IMR-90 (cell line): ENCODE results near the gene YAF2. TPM values are rescaled to one million over a fixed set of nuclear protein-coding genes. Genes with fewer than 3 reads are reported as not detected.
"Not testable (repeated sequence)": the region's sequence is repeated elsewhere in the genome, so short reads cannot be mapped to it uniquely, and the experiment has no call there.

Experiments
- ATAC-seq: fragments of 200-7000 bp; cut with Tn5 transposase; 2 replicates; pipeline ENCODE4 v1.9.1; 2020; ENCODE audit warnings: low read depth, mild to moderate bottlenecking, moderate library complexity
- BruUV-seq: library from RNA; stranded (reverse); fragments of 400-500 nt; replicated peaks from 2 replicates; lab custom pipeline; 2021; lab: Mats Ljungman, UMichigan
- CTCF ChIA-PET: fragments of 300-600 bp; formaldehyde crosslinking; extraction: SDS; loops from one replicate; lab custom pipeline; 2021; ENCODE audit warnings: antibody characterized with exemption; lab: Yijun Ruan, JAX
- POLR2A ChIA-PET: fragments of 300-600 bp; sonication (Branson Sonifier 250); formaldehyde crosslinking; loops from one replicate; lab custom pipeline; 2022; ENCODE audit warnings: antibody characterized with exemption; ENCODE audit not compliant: unreplicated experiment; lab: Charles Lee
- DNase-seq: peaks from one replicate; pipeline ENCODE4 v3.0.0; 2013
- H2AFZ ChIP-seq: replicated peaks from 2 replicates; pipeline ENCODE3; 2013; ENCODE audit warnings: low read length, mild to moderate bottlenecking; ENCODE audit not compliant: poor library complexity
- H2AK5ac ChIP-seq: 2 replicates; pipeline ENCODE4 v1.6.1; 2013; ENCODE audit warnings: low read depth, low read length, inconsistent platforms
- H2AK9ac ChIP-seq: replicated peaks from 2 replicates; pipeline ENCODE3; 2013; ENCODE audit warnings: mild to moderate bottlenecking, low read depth, low read length, moderate library complexity; ENCODE audit not compliant: poor library complexity
- H2BK120ac ChIP-seq: 2 replicates; pipeline ENCODE4 v1.6.1; 2013; ENCODE audit warnings: low read depth, low read length, inconsistent platforms
- H2BK15ac ChIP-seq: 3 replicates; pipeline ENCODE4 v1.6.1; 2013; ENCODE audit warnings: low read depth, low read length, inconsistent platforms
- H2BK20ac ChIP-seq: 2 replicates; pipeline ENCODE4 v1.6.1; 2013; ENCODE audit warnings: low read depth, mild to moderate bottlenecking, inconsistent platforms, low read length, moderate library complexity
- H2BK5ac ChIP-seq: 2 replicates; pipeline ENCODE4 v1.6.1; 2013; ENCODE audit warnings: mild to moderate bottlenecking, low read depth, low read length, inconsistent platforms; ENCODE audit not compliant: poor library complexity, severe bottlenecking
- H3K14ac ChIP-seq: replicated peaks from 2 replicates; pipeline ENCODE4 v1.6.1; 2013; ENCODE audit warnings: low read depth, low read length, inconsistent platforms
- H3K18ac ChIP-seq: 2 replicates; pipeline ENCODE4 v1.6.1; 2013; ENCODE audit warnings: low read depth, low read length, control low read depth
- H3K23ac ChIP-seq: 2 replicates; pipeline ENCODE4 v1.6.1; 2013; ENCODE audit warnings: low read depth, low read length, inconsistent platforms
- H3K27ac ChIP-seq: 2 replicates; pipeline ENCODE4 v1.5.1; 2013; ENCODE audit warnings: mild to moderate bottlenecking, control low read depth, low read length; ENCODE audit not compliant: insufficient read depth
- H3K27me3 ChIP-seq: 2 replicates; pipeline ENCODE4 v1.6.1; 2013; ENCODE audit warnings: low read length; ENCODE audit not compliant: control insufficient read depth, insufficient read depth
- H3K36me3 ChIP-seq: 2 replicates; pipeline ENCODE4 v1.6.1; 2013; ENCODE audit warnings: low read length, mixed read lengths; ENCODE audit not compliant: control insufficient read depth, insufficient read depth
- H3K4ac ChIP-seq: 2 replicates; pipeline ENCODE4 v1.6.1; 2013; ENCODE audit warnings: low read depth, low read length, inconsistent platforms
- H3K4me1 ChIP-seq: 2 replicates; pipeline ENCODE4 v1.6.1; 2013; ENCODE audit warnings: low read length, mixed read lengths; ENCODE audit not compliant: control insufficient read depth, insufficient read depth
- H3K4me2 ChIP-seq: 2 replicates; pipeline ENCODE4 v1.6.1; 2013; ENCODE audit warnings: low read depth, mild to moderate bottlenecking, control low read depth, low read length, moderate library complexity
- H3K4me3 ChIP-seq: 2 replicates; pipeline ENCODE4 v1.5.1; 2013; ENCODE audit warnings: low read depth, mild to moderate bottlenecking, control low read depth, low read length, moderate library complexity; ENCODE audit not compliant: insufficient read depth
- H3K56ac ChIP-seq: 2 replicates; pipeline ENCODE4 v1.6.1; 2013; ENCODE audit warnings: low read length, inconsistent platforms; ENCODE audit not compliant: insufficient read depth; ENCODE audit errors: extremely low read depth
- H3K79me1 ChIP-seq, 2 experiments: 2 replicates each; pipeline ENCODE4 v1.6.1; 2013; ENCODE audit warnings: low read length in 2 of 2, inconsistent platforms in 1 of 2, low read depth in 1 of 2
- H3K9ac ChIP-seq: 2 replicates; pipeline ENCODE4 v1.6.1; 2013; ENCODE audit warnings: low read depth, low read length, control low read depth
- H3K9me1 ChIP-seq: 2 replicates; pipeline ENCODE4 v1.6.1; 2013; ENCODE audit warnings: low read length, inconsistent platforms; ENCODE audit not compliant: insufficient read depth
- H3K9me3 ChIP-seq: 2 replicates; pipeline ENCODE4 v1.6.1; 2013; ENCODE audit warnings: low read length; ENCODE audit not compliant: control insufficient read depth, insufficient read depth
- H4K20me1 ChIP-seq: 2 replicates; pipeline ENCODE4 v1.6.1; 2013; ENCODE audit warnings: low read length, inconsistent platforms; ENCODE audit not compliant: insufficient read depth
- H4K5ac ChIP-seq: 2 replicates; pipeline ENCODE4 v1.6.1; 2013; ENCODE audit warnings: mild to moderate bottlenecking, low read depth, low read length, control low read depth
- H4K8ac ChIP-seq, 2 experiments: 2 replicates each; pipeline ENCODE4 v1.6.1; 2013; ENCODE audit warnings: low read depth in 2 of 2, low read length in 2 of 2, control low read depth in 1 of 2, inconsistent platforms in 1 of 2
- H4K91ac ChIP-seq: 2 replicates; pipeline ENCODE4 v1.6.1; 2013; ENCODE audit warnings: low read depth, low read length, inconsistent platforms; ENCODE audit not compliant: insufficient read depth
- MAFK ChIP-seq: IDR thresholded peaks from 2 replicates; pipeline ENCODE4 v1.6.1; 2012; ENCODE audit warnings: low read depth, low read length, improper control_type of control experiment
- MXI1 ChIP-seq: IDR thresholded peaks from 2 replicates; pipeline ENCODE4 v1.6.1; 2012; ENCODE audit warnings: low read depth, mild to moderate bottlenecking, low read length, moderate library complexity, borderline replicate concordance
- RCOR1 ChIP-seq: IDR thresholded peaks from 2 replicates; pipeline ENCODE4 v1.6.1; 2012; ENCODE audit warnings: mild to moderate bottlenecking, low read length, improper control_type of control experiment; ENCODE audit not compliant: insufficient replicate concordance
- RFX5 ChIP-seq: IDR thresholded peaks from 2 replicates; pipeline ENCODE4 v1.8.0; 2012; ENCODE audit warnings: low read depth, mild to moderate bottlenecking, low read length, moderate library complexity
- SMC3 ChIP-seq: fragments of 150-350 bp; IDR thresholded peaks from 2 replicates; pipeline ENCODE4 v1.6.1; 2016; ENCODE audit warnings: low read depth, mild to moderate bottlenecking, antibody characterized with exemption, low read length, moderate library complexity
- WGBS, 2 experiments: methylation state at CpG; one replicate each; pipeline versions ENCODE4 v1.1.5 to v1.1.7; 2013; ENCODE audit warnings: missing lambda C conversion rate in 2 of 2; ENCODE audit not compliant: insufficient read length in 1 of 2; ENCODE audit errors: extremely low coverage in 2 of 2; 5-methylcytosine and 5-hydroxymethylcytosine counted together
- dilution Hi-C: fragments of 300-500 bp; cut with HindIII; formaldehyde crosslinking; loops from one replicate; pipeline ENCODE4 v1.14.3; 2018; ENCODE audit warnings: low sequenced_read_pairs; ENCODE audit not compliant: unreplicated experiment
- in situ Hi-C: fragments of 300-500 bp; cut with MboI; formaldehyde crosslinking; loops from 3 replicates; pipeline ENCODE4 v1.14.3; 2019; ENCODE audit warnings: low sequenced_read_pairs, inconsistent platforms, mixed read lengths
- intact Hi-C: fragments of 100-400 bp; cut with micrococcal nuclease; formaldehyde crosslinking; loops from 2 replicates; pipeline ENCODE4 v1.10.0; 2022
- polyA plus RNA-seq, 3 experiments: library from polyadenylated mRNA; depleted of rRNA; stranded (reverse); fragments of >200 nt; gene quantifications; 2 replicates each; pipeline ENCODE4 v1.2.3, GENCODE V29; 2012; ENCODE audit warnings: low replicate concordance in 1 of 3
- total RNA-seq: library from RNA; depleted of rRNA; stranded (reverse); fragments of >200 nt; gene quantifications from 2 replicates; pipeline ENCODE4 v1.2.3, GENCODE V29; 2012

YAF2 gene
- total and polyA plus RNA-seq, 2 of the 4 experiments (the other 2 are of a cell fraction): 7.9 to 14.2 TPM

GRCh38 chr12:42216737-42217136 is 21.3 kb downstream of the YAF2 start:
- Histone ChIP-seq H3K23ac (no peak overlapping the region; the same call in 1 of the 2 replicates), H3K4me1 (peaks cover 10% of the 10 kb centered on the region), H3K4ac (no peak overlapping the region), H3K4me2 (no peak overlapping the region), H4K5ac (no peak overlapping the region), H3K18ac (no peak overlapping the region), H3K79me1 (peaks cover 17 to 50% of the 10 kb centered on the region in 2 experiments), H3K4me3 (no peak overlapping the region), H2BK15ac (0 out of 3 replicates have a peak overlapping the region, but pooled peaks have one; percentile 5), H2BK20ac (no peak overlapping the region), H3K14ac (peak overlapping the region; percentile 75; the same call in 1 of the 2 replicates), H2BK120ac (no peak overlapping the region), H4K20me1 (peaks cover 12% of the 10 kb centered on the region), H2BK5ac (no peak overlapping the region), H3K27me3 (no peaks in the 10 kb centered on the region), H4K8ac (no peak overlapping the region), H3K27ac (no peak overlapping the region), H2AK9ac (no peak overlapping the region), H4K91ac (no peak overlapping the region), H3K9me1 (peaks cover 7% of the 10 kb centered on the region), H3K36me3 (no peaks in the 10 kb centered on the region), H3K9ac (no peak overlapping the region), H2AFZ (no peak overlapping the region), H3K9me3 (no peaks in the 10 kb centered on the region), H3K56ac (no peak overlapping the region), H2AK5ac (no peak overlapping the region; the same call in 1 of the 2 replicates)
- in situ Hi-C loops: no loop called here
- no CpG with 5 or more reads among the region's 1 CpG for WGBS, 2 experiments
- CTCF ChIA-PET: no interaction called here
- intact Hi-C loops: no loop called here
- BruUV-seq: no TSS peak
- POLR2A ChIA-PET: no interaction called here
- dilution Hi-C loops: no loop called here
- TF ChIP-seq SMC3: no peak
- no peak for TF ChIP-seq RCOR1
- TF ChIP-seq MXI1: no peak
- no peak for TF ChIP-seq MAFK
- no peak for TF ChIP-seq RFX5
- DNase-seq (no peak), ATAC-seq (no peak)

DNA sequence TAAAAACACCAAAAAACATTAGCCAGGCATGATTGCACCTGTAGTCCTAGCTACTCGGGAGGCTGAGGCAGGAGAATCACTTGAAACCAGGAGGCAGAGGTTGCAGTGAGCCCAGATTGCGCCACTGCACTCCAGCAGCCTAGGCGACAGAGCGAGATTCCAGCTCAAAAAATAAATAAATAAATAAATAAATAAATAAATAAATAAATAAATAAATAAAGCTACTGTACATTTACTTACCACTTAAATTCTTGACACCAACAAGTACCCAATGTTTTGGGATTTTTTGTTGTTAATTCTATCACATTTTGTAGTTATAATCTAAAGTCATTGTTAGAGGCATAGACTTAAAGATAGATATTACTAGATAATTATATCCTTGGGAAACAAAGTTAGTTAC is 22.3 kb downstream of the YAF2 start:
- H3K4me3 ChIP-seq, dilution Hi-C loops, BruUV-seq, H3K9me3 ChIP-seq, H2BK20ac ChIP-seq, H2AK9ac ChIP-seq, H2AK5ac ChIP-seq, H3K56ac ChIP-seq, H2BK5ac ChIP-seq, H3K18ac ChIP-seq, H2BK120ac ChIP-seq, H3K36me3 ChIP-seq, H4K5ac ChIP-seq, DNase-seq, H3K27ac ChIP-seq, ATAC-seq, H2AFZ ChIP-seq, H3K9ac ChIP-seq, H3K23ac ChIP-seq, POLR2A ChIA-PET, CTCF ChIA-PET, H3K4ac ChIP-seq, in situ Hi-C loops, H4K8ac ChIP-seq, H3K4me2 ChIP-seq, H2BK15ac ChIP-seq, H3K9me1 ChIP-seq, H4K91ac ChIP-seq, H3K14ac ChIP-seq, intact Hi-C loops, H3K27me3 ChIP-seq: not testable (repeated sequence)
- peaks cover 10% of the 10 kb centered on the region for H3K4me1 ChIP-seq
- H3K79me1 ChIP-seq: peaks cover 12 to 51% of the 10 kb centered on the region in 2 experiments
- peaks cover 12% of the 10 kb centered on the region for H4K20me1 ChIP-seq
- WGBS, 2 experiments: no CpG with 5 or more reads among the region's 4 CpGs
